Right cardiac atrium (tissue), 5 donors: Measurements from ENCODE around the gene SH3RF1. TPM values are rescaled to one million over a fixed set of nuclear protein-coding genes. Genes with fewer than 3 reads are reported as not detected.
A peak's percentile ranks its signal among the peaks of the same experiment; 100 is the strongest.

ENCODE experiments used
- ATAC-seq, 2 donors: fragments of 200-7000 bp; cut with Tn5 transposase; one replicate each; pipeline versions ENCODE4 v1.8.0 to v1.9.1; 2020; ENCODE audit warnings: moderate library complexity in 2 of 2, mild to moderate bottlenecking in 1 of 2
- DNase-seq, 3 donors: peaks; one replicate each; pipeline ENCODE4 v3.0.0-alpha.2; 2020
- H3K27ac ChIP-seq: one replicate; pipeline ENCODE4 v1.5.1; 2013; ENCODE audit warnings: mild to moderate bottlenecking, low read length, control low read depth, moderate library complexity
- H3K27me3 ChIP-seq: one replicate; pipeline ENCODE4 v1.6.1; 2013; ENCODE audit not compliant: control insufficient read depth, insufficient read depth
- H3K4me1 ChIP-seq: one replicate; pipeline ENCODE4 v1.6.1; 2013; ENCODE audit warnings: low read length; ENCODE audit not compliant: control insufficient read depth, insufficient read depth
- H3K4me3 ChIP-seq: one replicate; pipeline ENCODE4 v1.5.1; 2013; ENCODE audit warnings: low read length, control low read depth
- H3K9me3 ChIP-seq: one replicate; pipeline ENCODE4 v1.6.1; 2013; ENCODE audit warnings: low read length; ENCODE audit not compliant: control insufficient read depth
- WGBS: extraction: QIAGEN DNeasy Blood & Tissue Kit; methylation state at CpG from one replicate; pipeline ENCODE4 v1.1.7; 2013; 5-methylcytosine and 5-hydroxymethylcytosine counted together
- intact Hi-C, 4 donors: fragments of 100-400 bp; cut with DNase I; formaldehyde crosslinking; loops; one replicate each; pipeline versions ENCODE4 v1.11.0 to v1.14.0; 2022 to 2023
- polyA plus RNA-seq: library from polyadenylated mRNA; stranded (reverse); fragments of 200-250 nt; gene quantifications from one replicate; pipeline ENCODE4 v1.2.3, GENCODE V29; 2013
- total RNA-seq, 4 donors: library from RNA; stranded (reverse); fragmentation: NEBNext Ultra II Directional; extraction: Animal tissue kit (Norgen Biotek cat#: 25700); gene quantifications; one replicate each; pipeline ENCODE4 v1.2.1, GENCODE V29; 2021
- donor health status: healthy with polysubstance abuse.
- donor health status: DM: no; HTN: yes; CAD: no.
- donor health status: DM: no; HTN: no; CAD: no.
- donor health status: DM: no; HTN: yes; CAD: no; lungs with severe emphysema.
- donor health status: DM: yes; HTN: yes; CAD: no.

The SH3RF1 gene
- total and polyA plus RNA-seq, 5 donors: 2.4 to 16.7 (median 7.9) TPM

- 36% methylated on average over 6 of the region's 6 CpGs for whole genome bisulfite sequencing
- H3K27ac ChIP-seq: no peak overlapping the region
- H3K27me3 ChIP-seq: no peaks in the 10 kb centered on the region
- ATAC-seq (peak; percentile 18 to 46), DNase-seq (peak in 1 of 3 donors; percentile 30)
- intact Hi-C loops: no loop called here
- no peak overlapping the region for H3K4me3 ChIP-seq
- peaks cover 8% of the 10 kb centered on the region for H3K4me1 ChIP-seq
- H3K9me3 ChIP-seq: no peaks in the 10 kb centered on the region
These were observed 33.7 kb downstream of the SH3RF1 start for GRCh38 chr4:169236873-169237626.

GRCh38 chr4:169236078-169236477 lies 34.7 kb downstream of the SH3RF1 start:
- 75% methylated on average over 6 of the region's 6 CpGs for WGBS
- no peak overlapping the region for H3K27ac ChIP-seq
- ATAC-seq (peak in 1 of 2 donors; percentile 12), DNase-seq (no peak)
- no peaks in the 10 kb centered on the region for H3K9me3 ChIP-seq
- intact Hi-C loops: no loop called here
- H3K4me1 ChIP-seq: peaks cover 6% of the 10 kb centered on the region
- no peaks in the 10 kb centered on the region for H3K27me3 ChIP-seq
- H3K4me3 ChIP-seq: no peak overlapping the region

GRCh38 chr4:169234137-169234855 lies 36.5 kb downstream of the SH3RF1 start:
- peaks cover 6% of the 10 kb centered on the region for H3K4me1 ChIP-seq
- no peak overlapping the region for H3K4me3 ChIP-seq

GRCh38 chr4:169233691-169234090 lies 37.1 kb downstream of the SH3RF1 start:
- no peak overlapping the region for H3K27ac ChIP-seq
- H3K9me3 ChIP-seq: no peaks in the 10 kb centered on the region
- DNase-seq (no peak), ATAC-seq (no peak)
- H3K4me3 ChIP-seq: no peak overlapping the region
- no peaks in the 10 kb centered on the region for H3K27me3 ChIP-seq
- intact Hi-C loops: no loop called here
- peaks cover 6% of the 10 kb centered on the region for H3K4me1 ChIP-seq
- WGBS: 87% methylated on average over 4 of the region's 4 CpGs

More at GRCh38 chr4:169234137-169234855, 36.5 kb downstream of the SH3RF1 start:
- WGBS: 83% methylated on average over 7 of the region's 7 CpGs
- no peaks in the 10 kb centered on the region for H3K27me3 ChIP-seq
- ATAC-seq (no peak), DNase-seq (no peak)
- no peaks in the 10 kb centered on the region for H3K9me3 ChIP-seq
- intact Hi-C loops: no loop called here
- H3K27ac ChIP-seq: no peak overlapping the region

- WGBS: 85% methylated on average over 4 of the region's 4 CpGs
- H3K4me1 ChIP-seq: peaks cover 6% of the 10 kb centered on the region
- ATAC-seq (no peak), DNase-seq (no peak)
- intact Hi-C loops: no loop called here
- H3K9me3 ChIP-seq: no peaks in the 10 kb centered on the region
- no peaks in the 10 kb centered on the region for H3K27me3 ChIP-seq
- no peak overlapping the region for H3K4me3 ChIP-seq
- no peak overlapping the region for H3K27ac ChIP-seq
These were observed 39.0 kb downstream of the SH3RF1 start for GRCh38 chr4:169231647-169232262.

- Histone ChIP-seq H3K4me3 (no peak overlapping the region), H3K27ac (peak overlapping the region; percentile 19), H3K4me1 (peaks cover 7% of the 10 kb centered on the region), H3K9me3 (no peaks in the 10 kb centered on the region), H3K27me3 (no peaks in the 10 kb centered on the region)
- 51% methylated on average over 6 of the region's 6 CpGs for WGBS
- ATAC-seq: peak; percentile 89 to 96
- peak in 1 of 3 donors; percentile 20 for DNase-seq
- intact Hi-C loops: no loop called here
These were observed 41.2 kb downstream of the SH3RF1 start for GRCh38 chr4:169229571-169230028.

- no peak for ATAC-seq
- Histone ChIP-seq H3K27ac (no peak overlapping the region), H3K27me3 (no peaks in the 10 kb centered on the region), H3K9me3 (no peaks in the 10 kb centered on the region), H3K4me1 (peaks cover 7% of the 10 kb centered on the region), H3K4me3 (no peak overlapping the region)
- DNase-seq: no peak
- intact Hi-C loops: no loop called here
- 98% methylated on average over 1 of the region's 1 CpG for WGBS
These were observed 42.7 kb downstream of the SH3RF1 start for GRCh38 chr4:169228076-169228475.

GRCh38 chr4:169226565-169226964 lies 44.2 kb downstream of the SH3RF1 start:
- ATAC-seq (no peak), DNase-seq (no peak)
- H3K27ac ChIP-seq: no peak overlapping the region
- intact Hi-C loops: no loop called here
- H3K4me3 ChIP-seq: no peak overlapping the region
- peaks cover 7% of the 10 kb centered on the region for H3K4me1 ChIP-seq
- H3K27me3 ChIP-seq: no peaks in the 10 kb centered on the region
- H3K9me3 ChIP-seq: no peaks in the 10 kb centered on the region

GRCh38 chr4:169225812-169226211 lies 44.9 kb downstream of the SH3RF1 start:
- Histone ChIP-seq H3K9me3 (no peaks in the 10 kb centered on the region), H3K27ac (no peak overlapping the region), H3K27me3 (no peaks in the 10 kb centered on the region), H3K4me1 (peaks cover 7% of the 10 kb centered on the region), H3K4me3 (no peak overlapping the region)
- ATAC-seq: no peak
- DNase-seq: no peak
- WGBS: 41% methylated on average over 2 of the region's 2 CpGs
- intact Hi-C loops: no loop called here

- ATAC-seq: peak in 1 of 2 donors; percentile 74
- H3K27ac ChIP-seq: no peak overlapping the region
- H3K4me1 ChIP-seq: peaks cover 7% of the 10 kb centered on the region
- no peak for DNase-seq
- intact Hi-C loops: no loop called here
- 94% methylated on average over 4 of the region's 4 CpGs for WGBS
- H3K4me3 ChIP-seq: no peak overlapping the region
- no peaks in the 10 kb centered on the region for H3K9me3 ChIP-seq
- no peaks in the 10 kb centered on the region for H3K27me3 ChIP-seq
These were observed 45.6 kb downstream of the SH3RF1 start for GRCh38 chr4:169225058-169225751.
